AG08395 (cell line): Measurements from ENCODE around the gene FAM153A.
"Not testable (repeated sequence)": the region's sequence is repeated elsewhere in the genome, so short reads cannot be mapped to it uniquely, and the experiment has no call there.

Experiments used
- DNase-seq: peaks from one replicate; pipeline ENCODE4 v3.0.0; 2012; ENCODE audit warnings: mixed read lengths, low spot score

Gene FAM153A

GRCh38 chr5:177724858-177725257 lies 57.8 kb downstream of the FAM153A start:
- DNase-seq, result not testable (repeated sequence)

DNA sequence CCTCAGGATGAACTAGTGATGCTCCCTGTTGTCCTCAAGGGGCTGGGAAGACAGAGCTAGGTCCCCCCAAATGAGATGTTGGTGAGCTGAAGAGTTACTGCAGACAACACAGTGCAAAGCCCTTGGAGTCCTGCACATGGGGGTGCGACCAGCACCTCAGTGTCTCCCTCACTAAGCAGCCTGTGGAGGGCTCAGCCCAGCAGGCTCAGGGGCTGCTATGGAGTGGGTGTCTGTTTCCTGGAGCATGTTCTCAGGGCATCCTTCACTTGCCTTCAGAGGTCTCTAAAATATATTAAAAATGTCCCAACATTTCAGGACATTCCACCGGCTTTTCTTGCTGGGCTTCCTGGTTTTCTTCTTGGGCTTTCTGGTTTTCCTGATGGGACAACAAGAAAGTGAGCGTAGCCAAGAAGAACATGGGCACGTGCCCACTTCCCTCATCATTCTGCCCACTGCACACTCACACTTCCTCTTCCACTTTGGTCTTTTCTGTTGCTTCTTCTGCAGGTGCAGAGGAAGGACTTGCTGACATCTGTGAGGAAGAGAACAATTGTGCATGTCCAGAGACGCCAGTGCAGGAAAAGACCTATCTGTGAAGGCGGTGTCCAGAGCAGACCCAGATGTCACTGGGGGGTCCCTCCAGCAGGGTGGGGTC lies 58.7 kb downstream of the FAM153A start:
- DNase-seq, result not testable (repeated sequence)

- not testable (repeated sequence) for DNase-seq
Measured at GRCh38 chr5:177722829-177723228, 59.9 kb downstream of the FAM153A start.

DNA sequence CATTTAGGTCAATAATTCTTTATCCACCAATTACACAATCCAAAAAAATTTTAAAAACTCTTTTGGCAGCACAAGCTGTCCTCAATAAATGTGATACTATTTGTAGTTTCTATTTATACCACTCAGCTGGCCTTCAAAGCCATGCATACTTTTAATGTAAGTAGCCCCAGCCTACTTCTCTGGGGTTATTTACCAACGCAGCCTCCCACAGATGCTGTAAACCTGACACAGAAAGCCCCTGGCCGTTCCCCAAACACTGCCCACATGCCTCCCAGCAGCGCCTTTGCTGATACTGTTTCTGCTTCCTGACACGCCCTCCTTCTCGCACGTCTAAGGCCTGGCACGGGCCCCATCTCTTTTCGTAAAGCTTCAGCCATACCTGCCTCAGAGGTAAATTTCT lies 62.7 kb downstream of the FAM153A start:
- not testable (repeated sequence) for DNase-seq

DNA sequence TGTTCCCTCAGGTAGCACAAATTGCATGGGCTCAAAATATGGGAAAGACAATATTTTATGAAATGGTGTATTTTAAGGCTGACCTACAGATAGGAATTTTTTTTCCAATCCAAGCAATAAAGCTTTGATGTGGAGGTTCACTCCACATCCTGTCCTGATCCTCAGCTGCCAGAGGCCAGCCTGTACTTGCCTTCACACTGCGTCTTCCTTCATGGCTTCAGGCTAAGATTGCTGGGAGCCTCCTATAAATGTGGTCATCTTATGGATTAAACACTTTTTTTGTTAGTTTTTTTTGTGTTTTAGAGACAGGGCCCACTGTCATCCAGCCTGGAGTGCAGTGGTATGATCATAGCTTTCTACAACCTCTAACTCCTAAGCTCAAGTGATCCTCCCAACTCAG lies 67.3 kb downstream of the FAM153A start:
- DNase-seq, result not testable (repeated sequence)

DNA sequence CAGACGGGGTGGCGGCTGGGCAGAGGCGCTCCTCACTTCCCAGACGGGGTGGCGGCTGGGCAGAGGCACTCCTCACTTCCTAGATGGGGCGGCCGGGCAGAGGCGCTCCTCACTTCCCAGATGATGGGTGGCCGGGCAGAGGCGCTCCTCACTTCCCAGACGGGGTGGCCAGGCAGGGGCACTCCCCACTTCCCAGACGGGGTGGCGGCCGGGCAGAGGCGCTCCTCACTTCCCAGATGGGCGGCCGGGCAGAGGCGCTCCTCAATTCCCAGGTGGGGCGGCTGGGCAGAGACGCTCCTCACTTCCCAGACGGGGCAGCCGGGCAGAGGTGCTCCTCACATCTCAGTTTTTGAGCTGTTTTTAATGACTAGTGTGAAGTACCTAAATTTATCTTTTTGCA lies 86.6 kb downstream of the FAM153A start:
- not testable (repeated sequence) for DNase-seq

DNA sequence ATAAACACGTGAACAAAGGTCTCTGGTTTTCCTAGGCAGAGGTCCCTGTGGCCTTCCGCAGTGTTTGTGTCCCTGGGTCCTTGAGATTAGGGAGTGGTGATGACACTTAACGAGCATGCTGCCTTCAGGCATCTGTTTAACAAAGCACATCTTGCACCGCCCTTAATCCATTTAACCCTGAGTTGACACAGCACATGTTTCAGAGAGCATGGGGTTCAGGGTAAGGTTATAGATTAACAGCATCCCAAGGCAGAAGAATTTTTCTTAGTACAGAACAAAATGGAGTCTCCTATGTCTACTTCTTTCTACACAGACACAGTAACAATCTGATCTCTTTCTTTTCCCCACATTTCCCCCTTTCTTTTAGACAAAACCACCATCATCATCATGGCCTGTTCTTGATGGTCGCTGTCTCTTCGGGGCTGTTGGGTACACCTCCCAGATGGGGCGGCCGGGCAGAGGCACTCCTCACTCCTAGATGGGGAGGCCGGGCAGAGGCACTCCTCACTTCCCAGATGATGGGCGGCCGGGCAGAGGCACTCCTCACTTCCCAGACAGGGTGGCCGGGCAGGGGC lies 87.3 kb downstream of the FAM153A start:
- not testable (repeated sequence) for DNase-seq

DNA sequence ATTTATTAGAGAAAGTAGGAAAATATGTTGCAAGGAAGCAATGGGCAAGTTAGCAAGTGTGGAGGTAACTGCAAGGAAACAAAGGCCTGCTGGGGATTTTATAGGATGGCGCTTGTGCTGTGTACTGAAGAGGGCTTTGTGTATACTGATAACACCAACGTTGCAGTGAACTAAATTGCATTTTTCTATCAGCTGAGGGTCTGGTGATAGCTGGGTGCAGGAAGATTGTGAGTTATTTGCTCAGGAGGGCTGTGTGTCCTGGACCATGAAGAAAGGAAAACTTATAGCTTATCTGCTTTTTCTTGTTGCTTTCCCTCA lies 88.2 kb downstream of the FAM153A start:
- not testable (repeated sequence) for DNase-seq

- DNase-seq, result not testable (repeated sequence)
Measured at GRCh38 chr5:177693671-177694517, 88.8 kb downstream of the FAM153A start.

DNA sequence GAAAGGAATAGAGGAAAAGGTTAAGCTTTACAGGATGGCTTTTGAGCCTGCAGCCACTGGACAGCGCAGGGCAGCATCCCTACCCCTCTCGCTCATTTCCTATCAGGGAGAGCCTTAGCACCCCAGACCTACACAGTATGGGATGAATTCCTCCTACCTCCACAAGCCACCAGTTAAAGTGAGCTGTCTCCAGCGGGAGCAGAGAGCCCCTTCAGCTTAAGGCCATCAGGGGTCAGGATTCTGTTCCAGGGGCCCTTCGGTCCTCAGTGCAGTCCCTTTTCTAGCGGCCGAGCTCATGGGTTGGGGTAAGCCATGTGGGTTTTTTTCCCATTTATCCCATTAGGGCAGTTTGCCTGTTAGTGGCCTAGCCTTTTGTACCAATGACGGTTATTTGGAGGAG lies 89.7 kb downstream of the FAM153A start:
- not testable (repeated sequence) for DNase-seq

DNA sequence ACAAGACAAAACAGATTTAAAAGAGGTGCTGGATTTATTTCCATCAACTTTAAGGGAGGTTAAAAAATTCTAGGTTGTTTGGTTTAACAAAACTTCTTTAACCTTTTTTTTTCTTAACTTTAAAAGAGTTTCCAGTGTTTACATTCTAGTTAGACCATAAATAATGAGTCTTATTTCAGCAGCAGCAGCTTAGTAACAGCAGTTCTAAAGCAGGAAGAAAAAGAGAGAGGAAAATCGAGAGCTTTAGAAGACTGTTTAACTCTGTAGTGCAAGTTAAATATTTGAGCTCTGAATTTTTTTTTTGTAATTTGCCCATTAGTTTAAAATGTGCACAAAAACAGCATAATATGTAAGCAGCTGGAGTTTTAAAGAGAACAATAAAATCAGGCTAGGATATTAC lies 90.2 kb downstream of the FAM153A start:
- not testable (repeated sequence) for DNase-seq

- not testable (repeated sequence) for DNase-seq
Measured at GRCh38 chr5:177689011-177689610, 93.6 kb downstream of the FAM153A start.

DNA sequence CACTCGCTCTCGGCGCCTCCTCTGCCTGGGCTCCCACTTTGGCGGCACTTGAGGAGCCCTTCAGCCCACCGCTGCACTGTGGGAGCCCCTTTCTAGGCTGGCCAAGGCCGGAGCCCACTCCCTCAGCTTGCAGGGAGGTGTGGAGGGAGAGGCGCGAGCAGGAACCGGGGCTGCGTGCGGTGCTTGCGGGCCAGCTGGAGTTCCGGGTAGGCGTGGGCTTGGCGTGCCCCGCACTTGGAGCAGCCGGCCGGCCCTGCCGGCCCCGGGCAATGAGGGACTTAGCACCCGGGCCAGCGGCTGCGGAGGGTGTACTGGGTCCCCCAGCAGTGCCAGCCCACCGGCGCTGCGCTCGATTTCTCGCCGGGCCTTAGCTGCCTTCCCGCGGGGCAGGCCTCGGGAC lies 94.6 kb downstream of the FAM153A start:
- not testable (repeated sequence) for DNase-seq

GRCh38 chr5:177681920-177682319 lies 100.8 kb downstream of the FAM153A start:
- not testable (repeated sequence) for DNase-seq
